ENCODE results near the gene TMEM59L. TPM values are rescaled to one million over a fixed set of nuclear protein-coding genes. Genes with fewer than 3 reads are reported as not detected.

TMEM59L gene
- polyA plus RNA-seq, 6 donors from 2014 or later: not detected

- Mint-ChIP-seq H3K9me3 (peaks cover 0 to 2% (median 0%) of the 10 kb centered on the region in 7 donors), H3K27ac (no peak overlapping the region), H3K27me3 (peaks cover 12 to 57% (median 20%) of the 10 kb centered on the region in 3 donors), H3K4me3 (no peak overlapping the region), H3K4me1 (no peaks in the 10 kb centered on the region), H3K36me3 (no peaks in the 10 kb centered on the region)
- ATAC-seq (ENCODE audit: low read depth in 2 of 2): no peak
- no peak for DNase-seq
These were observed 7.6 kb downstream of the TMEM59L start for GRCh38 chr19:18620311-18620710.

GRCh38 chr19:18620902-18621301 is 8.2 kb downstream of the TMEM59L start:
- ATAC-seq (ENCODE audit: low read depth in 2 of 2): no peak
- DNase-seq: no peak
- Mint-ChIP-seq H3K9me3 (peaks cover 0 to 2% (median 0%) of the 10 kb centered on the region in 7 donors), H3K4me3 (no peak overlapping the region), H3K27ac (no peak overlapping the region), H3K36me3 (no peaks in the 10 kb centered on the region), H3K4me1 (no peaks in the 10 kb centered on the region), H3K27me3 (peaks cover 11 to 51% (median 20%) of the 10 kb centered on the region in 3 donors)

- ATAC-seq (ENCODE audit: low read depth in 2 of 2) (no peak), DNase-seq (no peak)
- H3K36me3 Mint-ChIP-seq: no peaks in the 10 kb centered on the region
- H3K4me3 Mint-ChIP-seq: no peak overlapping the region
- no peaks in the 10 kb centered on the region for H3K9me3 Mint-ChIP-seq
- peaks cover 0 to 4% (median 0%) of the 10 kb centered on the region in 3 donors for H3K4me1 Mint-ChIP-seq
- no peak overlapping the region for H3K27ac Mint-ChIP-seq
- peaks cover 9 to 27% (median 10%) of the 10 kb centered on the region in 3 donors for H3K27me3 Mint-ChIP-seq
These were observed 14.2 kb downstream of the TMEM59L start for GRCh38 chr19:18626906-18627305.

GRCh38 chr19:18629166-18630088 is 16.8 kb downstream of the TMEM59L start:
- Mint-ChIP-seq H3K4me1 (peaks cover 0 to 4% (median 0%) of the 10 kb centered on the region in 3 donors), H3K9me3 (no peaks in the 10 kb centered on the region)
- ATAC-seq (ENCODE audit: low read depth in 2 of 2): no peak

GRCh38 chr19:18633321-18633720 is 20.7 kb downstream of the TMEM59L start:
- DNase-seq: no peak
- Mint-ChIP-seq H3K36me3 (no peaks in the 10 kb centered on the region), H3K9me3 (no peaks in the 10 kb centered on the region), H3K27ac (no peak overlapping the region), H3K4me3 (peak overlapping the region in 2 of 8 donors; percentile 24 to 40), H3K4me1 (peaks cover 28 to 31% (median 30%) of the 10 kb centered on the region in 3 donors), H3K27me3 (peaks cover 8 to 18% (median 15%) of the 10 kb centered on the region in 3 donors)
- no peak for ATAC-seq (ENCODE audit: low read depth in 2 of 2)

More at GRCh38 chr19:18629166-18630088, 16.8 kb downstream of the TMEM59L start:
- no peak for DNase-seq
- no peak overlapping the region for H3K27ac Mint-ChIP-seq
- peaks cover 9 to 19% (median 15%) of the 10 kb centered on the region in 3 donors for H3K27me3 Mint-ChIP-seq
- H3K36me3 Mint-ChIP-seq: no peaks in the 10 kb centered on the region
- no peak overlapping the region for H3K4me3 Mint-ChIP-seq

GRCh38 chr19:18634612-18635297 is 22.1 kb downstream of the TMEM59L start:
- Mint-ChIP-seq H3K27ac (peak overlapping the region in 1 of 6 donors; percentile 43), H3K9me3 (no peaks in the 10 kb centered on the region), H3K27me3 (peaks cover 4 to 11% (median 10%) of the 10 kb centered on the region in 3 donors), H3K4me3 (peak overlapping the region in 4 of 8 donors; percentile 2 to 95 (median 63)), H3K4me1 (peaks cover 28 to 39% (median 29%) of the 10 kb centered on the region in 3 donors), H3K36me3 (no peaks in the 10 kb centered on the region)
- ATAC-seq (ENCODE audit: low read depth in 2 of 2) (no peak), DNase-seq (no peak)

- Mint-ChIP-seq H3K36me3 (no peaks in the 10 kb centered on the region), H3K27me3 (peaks cover 0 to 6% (median 5%) of the 10 kb centered on the region in 3 donors), H3K27ac (peak overlapping the region; percentile 90 to 98 (median 96)), H3K9me3 (no peaks in the 10 kb centered on the region), H3K4me1 (peaks cover 27 to 39% (median 28%) of the 10 kb centered on the region in 3 donors), H3K4me3 (peak overlapping the region; percentile 91 to 96 (median 94))
- DNase-seq (no peak), ATAC-seq (ENCODE audit: low read depth in 2 of 2) (no peak)
These were observed 23.1 kb downstream of the TMEM59L start for GRCh38 chr19:18635831-18636182.

- H3K27ac Mint-ChIP-seq: peak overlapping the region; percentile 90 to 98 (median 96)
These were observed 23.7 kb downstream of the TMEM59L start for GRCh38 chr19:18636183-18636968.

GRCh38 chr19:18636969-18637629 is 24.4 kb downstream of the TMEM59L start, which contains the start of gene KLHL26:
Gene KLHL26 (plus strand): TSS chr19:18637028. CDS start chr19:18637055, 27 bp downstream.
- DNase-seq (no peak), ATAC-seq (ENCODE audit: low read depth in 2 of 2) (no peak)
- peak within 1 kb of the TSS; percentile 90 to 98 (median 96) for H3K27ac Mint-ChIP-seq
- H3K4me1 Mint-ChIP-seq: peaks cover 27 to 43% (median 28%) of the 10 kb centered on the region in 3 donors
- no peaks in the 10 kb centered on the region for H3K9me3 Mint-ChIP-seq
- H3K4me3 Mint-ChIP-seq: peak within 1 kb of the TSS; percentile 91 to 96 (median 94)
- no peaks in the 10 kb centered on the region for H3K36me3 Mint-ChIP-seq
- H3K27me3 Mint-ChIP-seq: peaks cover 0 to 6% (median 5%) of the 10 kb centered on the region in 3 donors

More at GRCh38 chr19:18636183-18636968, 23.7 kb downstream of the TMEM59L start:
- H3K4me1 Mint-ChIP-seq: peaks cover 27 to 39% (median 28%) of the 10 kb centered on the region in 3 donors
- H3K9me3 Mint-ChIP-seq: no peaks in the 10 kb centered on the region
- ATAC-seq (ENCODE audit: low read depth in 2 of 2) (peak; percentile 81 to 83), DNase-seq (peak; percentile 97)
- H3K27me3 Mint-ChIP-seq: peaks cover 0 to 6% (median 5%) of the 10 kb centered on the region in 3 donors
- peak overlapping the region; percentile 91 to 96 (median 94) for H3K4me3 Mint-ChIP-seq
- no peaks in the 10 kb centered on the region for H3K36me3 Mint-ChIP-seq

GRCh38 chr19:18637673-18638630 is 25.3 kb downstream of the TMEM59L start:
- Mint-ChIP-seq H3K27ac (peak overlapping the region in 5 of 6 donors; percentile 72 to 94 (median 88)), H3K36me3 (no peaks in the 10 kb centered on the region), H3K9me3 (no peaks in the 10 kb centered on the region), H3K27me3 (peaks cover 0 to 6% (median 5%) of the 10 kb centered on the region in 3 donors), H3K4me3 (peak overlapping the region; percentile 91 to 96 (median 94)), H3K4me1 (peaks cover 27 to 44% (median 28%) of the 10 kb centered on the region in 3 donors)
- DNase-seq: no peak
- ATAC-seq (ENCODE audit: low read depth in 2 of 2): no peak

- H3K36me3 Mint-ChIP-seq: no peaks in the 10 kb centered on the region
- peak overlapping the region in 2 of 6 donors; percentile 18 to 90 for H3K27ac Mint-ChIP-seq
- H3K4me1 Mint-ChIP-seq: peaks cover 33 to 58% (median 34%) of the 10 kb centered on the region in 3 donors
- no peaks in the 10 kb centered on the region for H3K9me3 Mint-ChIP-seq
- ATAC-seq (ENCODE audit: low read depth in 2 of 2): no peak
- peaks cover 0 to 2% (median 0%) of the 10 kb centered on the region in 3 donors for H3K27me3 Mint-ChIP-seq
- DNase-seq: no peak
- peak overlapping the region in 2 of 8 donors; percentile 72 to 73 for H3K4me3 Mint-ChIP-seq
These were observed 27.1 kb downstream of the TMEM59L start for GRCh38 chr19:18639706-18640243.

All from naive B cell (primary cell).